ENCODE data around the gene JMJD7.

Gene JMJD7

GRCh38 chr15:41801850-41802455, 25.9 kb upstream of the JMJD7 start:
- DNase-seq: no peak

- DNase-seq: no peak
Measured at GRCh38 chr15:41804361-41804760, 23.5 kb upstream of the JMJD7 start.

GRCh38 chr15:41804916-41805666, 22.8 kb upstream of the JMJD7 start:
- DNase-seq: no peak

- DNase-seq: no peak
Measured at GRCh38 chr15:41805711-41806110, 22.2 kb upstream of the JMJD7 start.

- no peak for DNase-seq
Measured at GRCh38 chr15:41806291-41807181, 21.4 kb upstream of the JMJD7 start.

- DNase-seq: no peak
Measured at GRCh38 chr15:41809121-41809520, 18.8 kb upstream of the JMJD7 start.

GRCh38 chr15:41809526-41810220, 18.2 kb upstream of the JMJD7 start:
- no peak for DNase-seq

- DNase-seq: no peak
Measured at GRCh38 chr15:41810651-41811431, 17.1 kb upstream of the JMJD7 start.

GRCh38 chr15:41811432-41812195, 16.3 kb upstream of the JMJD7 start:
- peak; percentile 33 for DNase-seq

GRCh38 chr15:41812820-41813375, 15.0 kb upstream of the JMJD7 start:
- no peak for DNase-seq

- DNase-seq: no peak
Measured at GRCh38 chr15:41813426-41813825, 14.5 kb upstream of the JMJD7 start.

GRCh38 chr15:41814534-41814933, 13.4 kb upstream of the JMJD7 start:
- DNase-seq: no peak

- DNase-seq: no peak
Measured at GRCh38 chr15:41816788-41817187, 11.1 kb upstream of the JMJD7 start.

- no peak for DNase-seq
Measured at GRCh38 chr15:41817327-41817726, 10.6 kb upstream of the JMJD7 start.

- no peak for DNase-seq
Measured at GRCh38 chr15:41817781-41818180, 10.1 kb upstream of the JMJD7 start.

GRCh38 chr15:41819455-41820050, 8.3 kb upstream of the JMJD7 start:
- DNase-seq: no peak

GRCh38 chr15:41820791-41821423, 7.0 kb upstream of the JMJD7 start:
- no peak for DNase-seq

GRCh38 chr15:41821831-41822230, 6.1 kb upstream of the JMJD7 start:
- DNase-seq: no peak

- no peak for DNase-seq
Measured at GRCh38 chr15:41822471-41822870, 5.4 kb upstream of the JMJD7 start.

GRCh38 chr15:41822957-41823356, 4.9 kb upstream of the JMJD7 start:
- DNase-seq: no peak

Measured in NK-92 treated with Interleukin-12 subunit alpha and Interleukin-12 subunit beta, amount 100 ng/mL, for 24 hours (cell line).